H1 (cell line): ENCODE results near the gene PGBD5. TPM values are rescaled to one million over a fixed set of nuclear protein-coding genes. Genes with fewer than 3 reads are reported as not detected.

Source experiments
- CBX5 ChIP-seq: fragments of 300-800, 300-1000 bp; sonication (generic); IDR thresholded peaks from 2 replicates; pipeline ENCODE4 v1.7.1; 2016; ENCODE audit warnings: antibody characterized with exemption, low read length, low read depth
- CHD7 ChIP-seq: fragments of 300-600 bp; sonication (generic); IDR thresholded peaks from 2 replicates; pipeline ENCODE4 v1.7.1; 2012; ENCODE audit warnings: low read length, moderate library complexity, mild to moderate bottlenecking, inconsistent platforms; ENCODE audit not compliant: insufficient replicate concordance
- E2F6 ChIP-seq: IDR thresholded peaks from 2 replicates; pipeline ENCODE4 v1.6.1; 2012; ENCODE audit warnings: inconsistent platforms
- GTF2F1 ChIP-seq: IDR thresholded peaks from 2 replicates; pipeline ENCODE4 v1.6.1; 2012; ENCODE audit warnings: low read depth, low read length, improper control_type of control experiment, borderline replicate concordance
- JUN ChIP-seq: IDR thresholded peaks from 2 replicates; pipeline ENCODE4 v1.6.1; 2011; ENCODE audit warnings: low read depth, mild to moderate bottlenecking, improper control_type of control experiment, low read length
- KDM1A ChIP-seq: fragments of 200-600, 300-600 bp; sonication (generic); IDR thresholded peaks from 2 replicates; pipeline ENCODE4 v1.7.1; 2016; ENCODE audit warnings: mild to moderate bottlenecking, low read length, borderline replicate concordance
- PHF8 ChIP-seq: fragments of 200-600 bp; sonication (generic); conservative IDR thresholded peaks from 2 replicates; pipeline ENCODE4 v1.7.1; 2012; ENCODE audit warnings: low read depth, mild to moderate bottlenecking, inconsistent platforms, low read length, moderate library complexity
- POLR2A ChIP-seq, 2 experiments: IDR thresholded peaks; 1 replicate in 1 of 2; 2 replicates in 1 of 2; pipeline ENCODE4 v1.6.1; 2011; ENCODE audit warnings: low read depth in 2 of 2, low read length in 2 of 2, mild to moderate bottlenecking in 2 of 2; ENCODE audit errors: control extremely low read depth in 1 of 2
- POLR2AphosphoS5 ChIP-seq: IDR thresholded peaks from 2 replicates; pipeline ENCODE4 v1.6.1; 2011; ENCODE audit warnings: low read depth, low read length
- SUZ12 ChIP-seq: fragments of 200-600 bp; sonication (generic); IDR thresholded peaks from 2 replicates; pipeline ENCODE4 v1.6.1; 2012; ENCODE audit warnings: mild to moderate bottlenecking, inconsistent platforms, low read length, moderate library complexity, mixed read lengths
- TAF1 ChIP-seq: IDR thresholded peaks from 2 replicates; pipeline ENCODE4 v1.6.1; 2011; ENCODE audit warnings: mild to moderate bottlenecking, low read depth, low read length
- polyA plus RNA-seq, 7 experiments: library from polyadenylated mRNA; depleted of rRNA in 3 of 7; stranded (reverse) in 5 of 7; unstranded in 2 of 7; fragments of >200 nt in 5 of 7; fragments of 200-250 nt in 2 of 7; gene quantifications; 1 replicate in 5 of 7; 2 replicates in 1 of 7; 4 replicates in 1 of 7; pipeline versions ENCODE4 v1.2.1 to v1.2.3, GENCODE V29; 2011 to 2013; ENCODE audit warnings: missing spikeins in 2 of 7, mixed read lengths in 2 of 7
- total RNA-seq: library from RNA; stranded (reverse); fragmentation: NEBNext Ultra II Directional; extraction: Animal tissue kit (Norgen Biotek cat#: 25700); gene quantifications from 2 replicates; pipeline ENCODE4 v1.2.1, GENCODE V29; 2021

PGBD5 gene
- total and polyA plus RNA-seq, 2 of the 8 experiments (the other 6 are each of a cell fraction or from before 2014, with no cell fraction given): 16.3 to 18.4 TPM

GRCh38 chr1:230382001-230382491, 44.1 kb downstream of the PGBD5 start (continued):
- TF ChIP-seq CHD7 (no peak), E2F6 (peak; percentile 18; the same call in 1 of the 2 replicates), JUN (0 out of 2 replicates have a peak, but pooled peaks have one; percentile 36), KDM1A (no peak), CBX5 (no peak), SUZ12 (no peak), PHF8 (no peak), POLR2A (IDR thresholded peaks at IDR 0.05; ENCODE audit: control extremely low read depth in 1 of 2, low read depth in 2 of 2, low read length in 2 of 2) (no peak), POLR2AphosphoS5 (peak; percentile 41; the same call in 1 of the 2 replicates), GTF2F1 (no peak), TAF1 (0 out of 2 replicates have a peak, but pooled peaks have one; percentile 17)
